ENCODE measurements around the gene NHEJ1. TPM values are rescaled to one million over a fixed set of nuclear protein-coding genes. Genes with fewer than 3 reads are reported as not detected.
"Not testable (repeated sequence)": the region's sequence is repeated elsewhere in the genome, so short reads cannot be mapped to it uniquely, and the experiment has no call there.

The NHEJ1 gene, protein sequence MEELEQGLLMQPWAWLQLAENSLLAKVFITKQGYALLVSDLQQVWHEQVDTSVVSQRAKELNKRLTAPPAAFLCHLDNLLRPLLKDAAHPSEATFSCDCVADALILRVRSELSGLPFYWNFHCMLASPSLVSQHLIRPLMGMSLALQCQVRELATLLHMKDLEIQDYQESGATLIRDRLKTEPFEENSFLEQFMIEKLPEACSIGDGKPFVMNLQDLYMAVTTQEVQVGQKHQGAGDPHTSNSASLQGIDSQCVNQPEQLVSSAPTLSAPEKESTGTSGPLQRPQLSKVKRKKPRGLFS
- 10 to 100 TPM; 11.6 to 16.2 (median 14.1) TPM for polyA plus RNA-seq (ENCODE audit: insufficient read length in 10 of 10)
- long read RNA-seq, donor 1, transcript NHEJ1-201 (8 exons, 2,094 nt), result major isoform, 7 of 8 reads
- long read RNA-seq, donor 1, partial matches to known transcripts, result 0 of 8 reads
- long read RNA-seq, donor 1, other reads (novel, unspliced or antisense), result 0 of 8 reads
- long read RNA-seq, donor 2, partial matches to known transcripts, result 0 of 2 reads
- long read RNA-seq, donor 2, other reads (novel, unspliced or antisense), result 0 of 2 reads
- long read RNA-seq, donor 3, result 0 reads
- long read RNA-seq, donor 4, partial matches to known transcripts, result 0 of 1 reads
- long read RNA-seq, donor 4, other reads (novel, unspliced or antisense), result 0 of 1 reads
- long read RNA-seq, donor 5, transcript NHEJ1-201 (8 exons, 2,094 nt), result major isoform, 6 of 6 reads
- long read RNA-seq, donor 5, partial matches to known transcripts, result 0 of 6 reads
- long read RNA-seq, donor 5, other reads (novel, unspliced or antisense), result 0 of 6 reads
- long read RNA-seq, donor 6, transcript NHEJ1-201 (8 exons, 2,094 nt), result major isoform, 8 of 8 reads
- long read RNA-seq, donor 6, partial matches to known transcripts, result 0 of 8 reads
- long read RNA-seq, donor 6, other reads (novel, unspliced or antisense), result 0 of 8 reads
- long read RNA-seq, donor 7, partial matches to known transcripts, result 0 of 3 reads
- long read RNA-seq, donor 7, other reads (novel, unspliced or antisense), result 0 of 3 reads
- long read RNA-seq, donor 8, partial matches to known transcripts, result 0 of 1 reads
- long read RNA-seq, donor 8, other reads (novel, unspliced or antisense), result 0 of 1 reads
- long read RNA-seq, donor 9, result 0 reads

DNA sequence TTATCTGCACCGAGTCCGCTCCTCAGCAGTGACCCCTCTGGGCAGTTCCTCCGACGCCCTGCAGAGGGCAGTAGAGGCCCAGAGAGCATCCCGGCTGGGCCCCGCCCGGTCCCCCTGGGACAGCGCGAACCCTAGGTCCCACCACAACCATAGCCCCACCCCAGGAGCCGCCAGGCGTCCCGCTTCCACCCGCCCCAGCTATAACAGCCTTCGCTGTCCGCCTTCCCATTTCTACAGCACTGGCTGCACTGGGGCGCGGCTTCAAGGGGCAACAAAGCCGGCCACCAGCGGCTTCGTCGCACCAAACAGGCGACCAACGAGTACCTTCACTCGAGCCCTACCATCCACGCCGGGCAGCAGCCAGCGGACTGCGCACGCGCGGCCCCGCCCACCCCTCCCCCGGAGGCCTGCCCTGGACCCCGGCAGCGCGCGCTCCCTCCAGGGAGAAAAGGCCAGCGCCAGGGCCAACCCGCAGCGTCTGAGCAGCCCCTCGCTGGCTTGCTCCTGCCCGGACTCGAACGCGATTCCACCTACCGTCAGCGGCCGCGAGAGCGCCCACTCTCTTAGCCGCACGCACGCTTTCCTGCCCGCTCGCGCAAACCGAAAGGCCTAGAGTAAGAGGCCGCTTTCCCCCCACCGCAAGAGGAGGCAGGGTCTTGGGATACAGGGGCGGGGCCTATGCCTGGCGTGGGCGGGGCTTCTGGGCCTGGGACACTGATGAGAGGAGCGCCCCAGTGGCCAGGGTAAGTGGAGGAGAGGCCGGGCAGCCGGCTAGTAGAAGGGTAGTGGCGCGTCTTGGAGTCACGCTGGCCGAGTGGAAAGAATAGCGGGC, at the start of gene NHEJ1:
Gene NHEJ1, minus strand, starts transcription at position 630 of the 832 bp plus-strand sequence. CDS start 2,453 bp downstream, outside the sequence.
- DNase-seq, result peak; percentile 90 to 98 (median 93)

DNA sequence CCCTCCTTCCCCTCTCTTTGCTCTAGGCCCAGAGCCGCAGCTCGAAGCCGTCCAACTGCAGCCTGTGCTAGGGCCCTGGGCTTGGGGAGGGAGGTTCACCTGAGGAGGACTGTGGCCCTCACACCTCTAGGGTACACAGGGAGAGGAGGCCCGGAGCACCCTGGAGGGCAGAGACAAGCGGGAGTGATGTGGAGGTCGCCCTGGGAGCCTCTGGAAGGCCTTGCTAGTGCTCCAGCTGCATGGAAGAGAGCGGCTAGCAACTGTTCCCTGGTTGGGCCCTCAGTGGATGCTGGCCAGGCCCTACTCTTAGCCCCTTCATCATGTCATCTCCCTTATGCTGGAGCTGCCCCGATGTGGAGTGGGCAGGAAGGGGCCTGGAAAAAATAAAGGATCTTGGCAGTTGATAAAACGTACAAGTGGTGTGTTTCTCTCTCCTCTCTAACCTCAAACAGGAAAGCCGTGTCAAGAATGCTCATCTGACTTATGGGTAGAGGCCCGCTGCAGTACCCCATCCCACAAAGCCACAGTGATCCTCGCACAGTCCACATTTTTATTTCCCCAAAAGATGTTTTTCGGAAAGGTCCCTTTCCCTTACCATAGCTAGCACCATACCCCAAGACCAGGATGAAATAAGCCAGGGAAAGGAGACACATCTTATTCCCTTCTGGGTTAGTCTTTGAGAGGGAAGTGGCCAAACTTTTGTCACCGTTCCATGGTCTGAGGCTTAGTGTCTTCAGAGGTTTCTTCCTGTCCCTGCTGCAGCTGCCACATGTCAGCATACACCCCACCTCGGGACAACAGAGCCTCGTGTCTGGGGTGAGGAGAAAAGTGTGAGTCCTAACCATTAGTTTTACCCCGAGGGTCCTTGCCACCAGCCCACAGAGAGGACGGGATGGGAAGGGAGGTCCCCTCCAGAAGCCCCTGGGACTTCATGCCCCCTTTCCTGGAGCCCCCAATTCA, 48.9 kb upstream of the NHEJ1 start:
- DNase-seq, result no peak

DNA sequence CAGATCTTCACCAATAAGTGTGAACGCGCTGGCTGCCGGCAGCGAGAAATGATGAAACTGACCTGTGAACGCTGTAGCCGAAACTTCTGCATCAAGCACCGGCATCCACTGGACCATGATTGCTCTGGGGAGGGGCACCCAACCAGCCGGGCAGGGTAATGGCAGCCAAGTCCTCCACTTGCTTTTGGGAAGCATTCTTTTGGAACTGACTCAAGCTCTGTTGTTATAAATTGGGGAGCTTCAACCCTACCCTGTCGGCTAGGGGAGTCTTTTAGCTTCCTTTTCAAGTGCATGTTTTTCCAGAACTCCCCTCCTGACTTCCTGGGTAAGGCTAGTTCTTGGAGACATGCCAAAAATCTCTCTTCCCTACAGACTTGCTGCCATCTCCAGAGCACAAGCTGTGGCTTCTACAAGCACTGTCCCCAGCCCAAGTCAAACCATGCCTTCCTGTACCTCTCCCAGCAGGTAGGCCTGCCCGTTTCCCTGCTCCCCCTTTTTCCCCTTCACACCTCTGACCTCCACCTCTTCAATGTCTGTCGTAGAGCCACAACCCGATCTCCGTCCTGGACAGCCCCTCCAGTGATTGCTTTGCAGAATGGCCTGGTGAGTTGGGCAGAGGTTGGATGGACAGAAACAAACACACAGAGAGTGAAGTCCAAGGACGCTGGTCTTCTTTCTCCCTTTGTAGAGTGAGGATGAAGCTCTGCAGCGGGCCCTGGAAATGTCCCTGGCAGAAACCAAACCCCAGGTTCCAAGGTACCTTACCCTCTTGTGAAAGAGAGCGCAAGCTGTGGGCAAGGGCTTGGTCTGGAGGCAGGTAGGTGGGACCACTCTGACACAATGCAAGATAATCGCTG, 47.5 kb upstream of the NHEJ1 start:
- DNase-seq, result no peak

DNA sequence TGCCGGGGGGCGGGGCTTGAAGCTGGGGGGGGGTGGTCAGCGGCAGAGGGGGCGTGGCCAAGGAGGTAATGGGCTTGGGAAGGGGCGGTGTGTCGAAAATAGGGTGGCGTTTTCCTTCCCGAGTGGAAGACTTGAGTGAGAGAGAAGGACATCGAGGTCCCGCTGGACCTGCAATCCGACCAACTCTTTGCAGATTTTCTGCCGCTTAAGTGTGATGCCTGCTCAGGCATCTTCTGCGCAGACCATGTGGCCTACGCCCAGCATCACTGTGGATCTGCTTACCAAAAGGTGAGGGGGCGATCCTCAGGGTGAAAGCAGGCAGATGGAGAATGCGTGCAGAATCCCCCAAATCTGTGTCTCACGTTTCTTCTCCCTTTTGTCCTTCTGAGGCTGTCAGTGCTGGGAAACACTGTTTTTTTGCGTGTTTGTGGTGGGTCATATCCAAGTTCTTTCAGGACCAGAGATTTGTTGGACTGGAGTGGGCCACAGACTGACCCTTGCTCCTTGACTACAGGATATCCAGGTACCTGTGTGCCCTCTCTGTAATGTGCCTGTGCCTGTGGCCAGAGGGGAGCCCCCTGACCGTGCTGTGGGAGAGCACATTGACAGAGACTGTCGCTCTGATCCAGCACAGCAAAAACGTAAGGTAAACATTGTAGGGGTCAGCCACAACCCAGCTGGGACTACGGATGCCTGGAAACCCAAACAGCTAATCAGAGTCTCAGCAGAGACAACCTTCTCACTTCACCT, 46.7 kb upstream of the NHEJ1 start:
- DNase-seq, result no peak

DNA sequence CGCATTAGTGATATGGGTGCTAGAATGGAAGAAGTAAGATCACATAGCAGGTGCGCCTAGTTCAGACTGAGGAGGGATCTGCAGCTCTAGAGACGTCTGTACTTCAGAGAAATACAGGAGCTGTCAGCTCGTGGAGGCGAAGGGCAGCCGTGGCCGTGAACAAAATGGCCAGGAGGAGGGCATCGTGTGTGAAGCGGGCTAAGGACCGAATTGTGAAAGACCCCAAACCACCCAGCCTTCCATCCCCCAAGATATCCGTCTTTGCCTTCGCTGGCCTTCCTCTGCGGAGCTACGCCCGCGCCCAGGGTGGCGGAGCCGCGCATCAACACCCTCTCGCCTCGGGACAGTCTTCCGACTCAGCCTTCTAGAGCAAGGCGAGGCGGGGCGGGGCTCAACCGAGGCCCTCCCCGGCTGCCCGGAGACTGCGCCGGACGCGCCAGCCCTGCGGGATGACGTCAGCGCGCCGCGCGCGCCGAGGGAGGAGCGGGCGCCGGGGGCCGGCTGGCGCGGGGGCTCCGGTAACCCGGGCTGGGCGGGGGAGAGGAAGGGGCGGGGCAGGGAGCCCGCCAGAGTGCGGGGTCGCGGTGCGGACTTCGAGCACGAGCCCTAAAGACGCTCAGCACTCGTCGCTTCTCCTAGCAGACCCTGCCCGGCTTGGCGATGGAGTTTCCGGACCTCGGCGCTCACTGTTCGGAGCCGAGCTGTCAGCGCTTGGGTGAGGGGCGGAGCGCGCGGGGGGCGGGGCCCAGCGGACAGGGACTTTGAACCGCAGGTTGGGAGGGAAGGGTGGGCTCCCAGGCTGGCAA, 45.9 kb upstream of the NHEJ1 start, which contains the start of gene ZFAND2B:
Gene ZFAND2B, plus strand, starts transcription at position 455 of the 806 bp plus-strand sequence. Its CDS starts 206 bp downstream, at position 661.
- DNase-seq, result peak; percentile 96 to 99 (median 98)

DNA sequence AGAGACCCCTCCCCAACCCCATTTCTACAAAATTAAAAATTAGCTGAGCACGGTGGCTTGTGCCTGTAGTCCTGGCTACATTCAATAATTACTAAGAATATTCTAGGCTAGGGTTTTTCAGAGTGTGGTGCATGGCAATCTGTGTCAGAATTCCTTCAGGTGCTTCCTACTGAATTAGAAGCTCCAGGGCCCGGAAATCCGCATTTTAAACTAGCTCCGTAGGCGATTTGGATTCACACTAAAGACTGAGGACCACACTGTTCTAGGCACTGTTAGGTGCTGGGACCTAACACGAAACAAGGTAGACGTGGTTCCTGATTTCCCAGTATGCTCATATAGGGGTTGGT, 45.3 kb upstream of the NHEJ1 start:
- no peak for DNase-seq

DNA sequence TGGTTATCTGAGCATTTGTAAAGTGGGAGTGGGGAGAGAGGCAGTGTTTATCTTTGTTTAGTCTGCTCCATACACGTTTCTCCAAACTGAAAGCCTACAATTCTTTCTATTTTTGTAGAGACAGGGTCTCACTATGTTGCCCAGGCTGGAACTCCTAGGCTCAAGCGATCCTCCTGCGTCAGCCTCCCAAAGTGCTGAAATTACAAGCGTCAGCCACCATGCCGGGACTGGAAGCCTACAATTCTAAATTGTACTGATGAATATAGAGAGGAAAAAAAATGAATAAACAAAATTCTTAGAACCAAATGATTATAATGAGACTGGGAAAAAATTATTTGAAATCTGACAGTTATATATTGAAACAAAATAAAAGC, 44.5 kb upstream of the NHEJ1 start:
- no peak for DNase-seq

DNA sequence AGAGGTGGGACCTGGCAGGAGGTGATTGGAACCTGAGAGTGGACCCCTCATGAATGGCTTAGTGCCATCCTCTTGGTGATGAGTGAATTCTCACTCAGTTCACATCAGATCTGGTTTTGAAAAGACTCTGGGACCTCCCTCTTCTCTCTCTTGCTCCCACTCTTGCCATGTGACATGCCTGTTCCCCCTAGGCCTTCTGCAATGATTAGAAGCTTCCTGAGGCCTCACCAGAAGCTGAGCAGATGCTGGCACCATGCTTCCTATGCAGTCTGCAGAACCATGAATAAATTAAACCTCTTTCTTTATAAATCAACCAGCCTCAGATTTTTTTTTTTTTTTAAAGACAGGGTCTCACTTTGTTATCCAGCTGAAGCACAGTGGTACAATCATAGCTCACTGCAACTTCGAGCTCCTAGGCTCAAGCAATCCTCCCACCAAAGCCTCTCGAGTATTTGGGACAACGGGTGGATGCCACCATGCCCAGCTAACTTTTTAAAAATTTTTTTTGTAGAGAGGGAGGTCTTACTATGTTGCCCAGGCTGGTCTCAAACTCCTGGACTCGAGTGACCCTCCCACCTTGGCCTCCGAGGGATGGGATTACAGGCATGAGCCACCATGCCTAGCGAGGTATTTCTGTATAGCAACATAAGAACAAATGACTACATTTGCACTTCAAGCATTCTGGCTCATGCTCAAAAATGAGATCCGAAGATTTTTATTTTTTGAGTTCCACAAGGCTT, 44.0 kb upstream of the NHEJ1 start:
- no peak for DNase-seq

DNA sequence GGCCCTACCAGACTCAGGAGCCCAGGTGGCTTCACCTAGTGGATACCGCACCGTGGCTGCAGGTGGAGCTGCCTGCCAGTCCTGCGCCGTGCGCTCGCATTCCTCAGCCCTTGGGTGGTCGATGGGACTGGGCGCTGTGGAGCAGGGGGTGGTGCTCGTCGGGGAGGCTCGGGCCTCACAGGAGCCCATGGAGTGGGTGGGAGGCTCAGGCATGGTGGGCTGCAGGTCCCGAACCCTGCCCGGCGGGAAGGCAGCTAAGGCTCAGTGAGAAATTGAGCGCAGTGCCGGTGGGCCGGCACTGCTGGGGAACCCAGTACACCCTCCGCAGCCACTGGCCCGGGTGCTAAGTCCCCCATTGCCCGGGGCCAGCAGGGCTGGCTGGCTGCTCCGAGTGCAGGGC, 40.7 kb upstream of the NHEJ1 start:
- DNase-seq, result not testable (repeated sequence)

DNA sequence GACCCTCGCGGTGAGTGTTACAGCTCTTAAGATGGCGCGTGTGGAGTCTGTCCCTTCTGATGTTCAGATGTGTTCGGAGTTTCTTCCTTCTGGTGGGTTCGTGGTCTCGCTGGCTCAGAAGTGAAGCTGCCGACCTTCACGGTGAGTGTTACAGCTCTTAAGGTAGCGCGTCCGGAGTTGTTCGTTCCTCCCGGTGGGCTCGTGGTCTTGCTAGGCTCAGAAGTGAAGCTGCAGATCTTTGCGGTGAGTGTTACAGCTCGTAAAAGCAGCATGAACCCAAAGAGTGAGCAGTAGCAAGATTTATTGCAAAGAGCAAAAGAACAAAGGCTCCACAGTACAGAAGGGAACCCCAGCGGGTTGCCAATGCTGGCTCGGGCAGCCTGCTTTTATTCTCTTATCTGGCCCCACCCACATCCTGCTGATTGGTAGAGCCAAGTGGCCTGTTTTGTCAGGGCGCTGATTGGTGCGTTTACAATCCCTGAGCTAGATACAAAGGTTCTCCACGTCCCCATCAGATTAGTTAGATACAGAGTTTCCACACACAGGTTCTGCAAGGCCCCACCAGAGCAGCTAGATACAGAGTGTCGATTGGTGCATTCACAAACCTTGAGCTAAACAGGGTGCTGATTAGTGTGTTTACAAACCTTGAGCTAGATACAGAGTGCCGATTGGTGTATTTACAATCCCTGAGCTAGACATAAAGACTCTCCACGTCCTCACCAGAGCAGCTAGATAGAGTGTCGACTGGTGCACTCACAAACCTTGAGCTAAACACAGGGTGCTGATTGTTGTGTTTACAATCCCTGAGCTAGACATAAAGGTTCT, 40.1 kb upstream of the NHEJ1 start:
- not testable (repeated sequence) for DNase-seq

DNA sequence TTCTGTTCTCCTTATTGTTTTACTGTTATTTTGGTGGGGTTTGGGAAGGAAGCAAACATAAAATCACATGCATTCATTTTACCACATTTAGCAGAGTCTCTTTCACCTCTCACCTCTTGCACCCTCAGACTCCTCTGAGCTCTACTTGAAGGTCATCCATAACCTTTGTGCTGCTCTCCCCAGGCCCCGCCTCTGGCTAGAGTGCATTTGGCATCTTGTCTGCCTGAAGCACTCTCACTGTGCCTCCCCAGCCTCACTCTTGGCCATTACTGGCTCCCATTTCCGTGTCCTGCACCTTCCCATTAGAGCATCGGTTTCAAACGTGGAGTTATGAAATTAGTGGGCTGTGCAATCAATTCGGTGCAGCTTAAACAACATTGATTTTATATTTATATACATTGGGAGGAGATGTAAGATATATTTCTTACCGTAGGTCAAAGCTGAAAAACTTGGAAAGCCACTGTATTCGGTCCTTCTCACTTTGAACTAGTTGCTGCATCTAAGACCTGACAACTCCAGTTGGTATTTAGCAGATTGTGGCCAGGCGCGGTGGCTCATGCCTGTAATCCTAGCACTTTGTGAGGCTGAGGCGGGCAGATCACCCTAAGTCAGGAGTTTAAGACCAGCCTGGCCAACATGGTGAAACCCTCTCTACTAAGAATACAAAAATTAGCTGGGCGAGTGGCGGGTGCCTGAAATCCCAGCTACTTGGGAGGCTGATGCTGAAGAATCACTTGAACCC, 39.0 kb upstream of the NHEJ1 start:
- DNase-seq, result no peak

DNA sequence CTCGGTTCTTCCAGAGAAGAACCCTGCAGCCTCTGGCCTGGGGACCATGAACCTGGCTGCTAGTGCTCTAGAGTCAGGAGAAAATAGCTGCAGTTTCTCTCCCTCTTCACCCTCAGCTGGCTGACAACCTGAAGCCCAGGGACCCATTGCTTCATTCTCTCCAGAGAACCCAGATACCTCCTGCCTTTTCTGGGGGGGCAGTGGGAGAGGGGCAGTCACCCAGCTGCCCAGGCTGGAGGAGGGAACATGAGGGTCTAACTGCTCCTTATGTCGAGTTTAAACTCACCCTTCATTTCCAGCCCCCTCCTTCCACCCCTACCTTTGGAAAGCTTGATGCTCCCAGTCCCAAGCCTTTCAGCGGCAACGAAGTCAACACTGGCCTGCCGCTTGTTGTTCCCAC, 38.4 kb upstream of the NHEJ1 start:
- DNase-seq, result no peak

DNA sequence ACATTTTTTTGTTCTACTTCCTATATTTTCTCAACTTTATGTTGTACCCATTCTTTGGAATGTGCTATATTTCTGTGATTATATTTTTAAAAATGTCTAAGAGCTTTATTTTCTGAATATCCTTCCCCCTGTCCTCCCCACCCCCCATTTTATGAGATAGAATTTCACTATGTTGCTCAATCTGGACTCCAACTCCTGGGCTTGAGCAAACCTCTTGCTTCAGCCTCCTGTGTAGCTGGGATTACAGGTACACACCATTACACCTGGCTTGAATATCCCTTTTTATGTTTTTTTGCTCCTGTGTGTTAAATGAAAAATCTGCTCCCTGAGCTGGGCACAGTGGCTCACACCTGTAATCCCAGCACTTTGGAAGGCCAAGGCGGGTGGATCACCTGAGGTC, 36.8 kb upstream of the NHEJ1 start:
- DNase-seq, result no peak

DNA sequence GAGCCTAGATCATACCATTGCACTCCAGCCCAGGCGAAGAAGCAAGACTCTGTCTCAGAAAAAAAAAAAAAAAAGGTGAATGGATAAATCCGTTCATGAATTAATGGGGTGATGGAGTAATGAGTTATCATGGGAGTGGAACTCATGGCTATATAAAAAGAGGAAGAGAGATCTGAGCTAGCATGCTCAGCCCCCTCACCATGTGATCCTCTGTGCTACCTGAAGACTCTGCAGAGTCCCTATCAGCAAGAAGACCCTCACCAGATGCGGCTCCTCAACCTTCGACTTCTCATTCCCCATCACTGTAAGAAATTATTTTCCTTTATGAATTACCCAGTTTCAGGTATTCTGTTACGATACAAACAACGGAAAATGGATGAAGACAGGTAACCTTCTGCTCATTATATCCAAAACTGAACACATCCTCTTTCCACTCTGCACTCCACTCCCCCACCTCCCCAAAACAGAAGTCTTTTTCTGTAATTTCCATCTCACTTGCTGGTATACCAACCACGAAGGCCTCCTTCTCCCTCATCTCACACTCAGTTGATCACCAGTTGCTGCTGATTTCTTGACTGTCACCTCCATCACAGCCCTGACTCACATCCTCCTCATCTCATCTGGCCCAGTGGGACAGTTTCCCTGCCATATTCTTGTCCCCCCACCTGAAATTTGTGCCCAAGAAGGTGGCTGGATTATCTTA, 26.3 kb upstream of the NHEJ1 start:
- DNase-seq, result no peak

Data from muscle of back (tissue), 13 donors.